HL-60 (cell line): ENCODE results near the gene OR6P1.

Experiments used
- DNase-seq, 2 experiments: peaks; one replicate each; pipeline ENCODE4 v3.0.0-alpha.2; 2010 to 2020; ENCODE audit warnings: low read depth in 1 of 2, low spot score in 1 of 2
- H3K27ac ChIP-seq: fragments of 250-450 bp; sonication (Bioruptor Pico); replicated peaks from 2 replicates; pipeline ENCODE4 v1.5.1; 2020; ENCODE audit warnings: mild to moderate bottlenecking, moderate library complexity
- H3K27me3 ChIP-seq: fragments of 250-450 bp; sonication (Bioruptor Pico); 2 replicates; pipeline ENCODE4 v1.5.1; 2021; ENCODE audit warnings: mild to moderate bottlenecking, moderate library complexity; ENCODE audit not compliant: insufficient read depth, poor library complexity, severe bottlenecking
- H3K4me3 ChIP-seq: replicated peaks from 2 replicates; pipeline ENCODE4 v1.5.1; 2011; ENCODE audit warnings: mild to moderate bottlenecking, control low read depth, low read length; ENCODE audit not compliant: insufficient read depth
- GABPA ChIP-seq: IDR thresholded peaks from 2 replicates; pipeline ENCODE4 v1.6.1; 2012; ENCODE audit warnings: low read depth
- POLR2AphosphoS5 ChIP-seq: IDR thresholded peaks from 2 replicates; pipeline ENCODE4 v1.6.1; 2012; ENCODE audit warnings: low read depth
- REST ChIP-seq: IDR thresholded peaks from 2 replicates; pipeline ENCODE4 v1.6.1; 2012; ENCODE audit warnings: low read depth; ENCODE audit not compliant: insufficient replicate concordance
- SPI1 ChIP-seq: IDR thresholded peaks from 2 replicates; pipeline ENCODE4 v1.6.1; 2012; ENCODE audit warnings: low read depth, mild to moderate bottlenecking, borderline replicate concordance
- TF ChIP-seq, protein P1 (sequence below): IDR thresholded peaks from one replicate; pipeline ENCODE4 v1.5.1; 2011; ENCODE audit warnings: low read length, control low read depth, inconsistent platforms; ENCODE audit not compliant: insufficient read depth

Gene OR6P1

DNA sequence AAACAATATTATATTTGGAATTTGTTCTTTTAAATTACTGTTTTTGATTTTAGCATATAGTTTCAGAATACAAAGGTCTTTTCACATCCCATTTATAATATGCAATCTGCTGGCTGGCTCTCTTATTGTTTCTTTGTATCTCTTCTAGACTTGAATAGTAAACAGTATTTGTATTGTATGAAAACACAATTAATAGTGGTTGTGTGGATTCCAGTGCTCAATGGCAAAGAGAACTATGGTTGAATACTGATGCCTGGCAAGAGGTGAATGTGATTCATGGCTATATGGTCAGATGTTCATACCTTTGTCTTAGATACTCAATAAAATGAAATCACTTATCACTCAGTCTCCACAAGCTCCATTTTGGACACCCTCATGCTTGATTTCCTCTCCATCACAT, 53.4 kb downstream of the OR6P1 start:
- H3K27ac ChIP-seq, result no peak overlapping the region
- H3K27me3 ChIP-seq, result no peaks in the 10 kb centered on the region
- no peak overlapping the region for H3K4me3 ChIP-seq
- no peak for DNase-seq
- TF ChIP-seq GABPA (no peak), POLR2AphosphoS5 (no peak), SPI1 (no peak), REST (no peak)
- TF ChIP-seq, protein P1, sequence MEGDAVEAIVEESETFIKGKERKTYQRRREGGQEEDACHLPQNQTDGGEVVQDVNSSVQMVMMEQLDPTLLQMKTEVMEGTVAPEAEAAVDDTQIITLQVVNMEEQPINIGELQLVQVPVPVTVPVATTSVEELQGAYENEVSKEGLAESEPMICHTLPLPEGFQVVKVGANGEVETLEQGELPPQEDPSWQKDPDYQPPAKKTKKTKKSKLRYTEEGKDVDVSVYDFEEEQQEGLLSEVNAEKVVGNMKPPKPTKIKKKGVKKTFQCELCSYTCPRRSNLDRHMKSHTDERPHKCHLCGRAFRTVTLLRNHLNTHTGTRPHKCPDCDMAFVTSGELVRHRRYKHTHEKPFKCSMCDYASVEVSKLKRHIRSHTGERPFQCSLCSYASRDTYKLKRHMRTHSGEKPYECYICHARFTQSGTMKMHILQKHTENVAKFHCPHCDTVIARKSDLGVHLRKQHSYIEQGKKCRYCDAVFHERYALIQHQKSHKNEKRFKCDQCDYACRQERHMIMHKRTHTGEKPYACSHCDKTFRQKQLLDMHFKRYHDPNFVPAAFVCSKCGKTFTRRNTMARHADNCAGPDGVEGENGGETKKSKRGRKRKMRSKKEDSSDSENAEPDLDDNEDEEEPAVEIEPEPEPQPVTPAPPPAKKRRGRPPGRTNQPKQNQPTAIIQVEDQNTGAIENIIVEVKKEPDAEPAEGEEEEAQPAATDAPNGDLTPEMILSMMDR, result no peak
